Activated CD8-positive, alpha-beta T cell treated with anti-CD3 and anti-CD28 coated beads for 36 hours (primary cell): Measurements from ENCODE around the gene DENND4A. TPM values are rescaled to one million over a fixed set of nuclear protein-coding genes. Genes with fewer than 3 reads are reported as not detected.
A peak's percentile ranks its signal among the peaks of the same experiment; 100 is the strongest.

Source experiments
- ATAC-seq: fragments of 200-7000 bp; cut with Tn5 transposase; one replicate; pipeline ENCODE4 v1.10.0; 2021; ENCODE audit warnings: mild to moderate bottlenecking, moderate library complexity
- CTCF ChIA-PET: fragments of 350-600 bp; sonication (Branson Sonifier 250); formaldehyde crosslinking; loops from one replicate; lab custom pipeline; 2021; ENCODE audit warnings: antibody characterized with exemption; lab: Charles Lee
- POLR2A ChIA-PET: fragments of 350-600 bp; sonication (Branson Sonifier 250); formaldehyde crosslinking; loops from one replicate; lab custom pipeline; 2021; ENCODE audit warnings: antibody characterized with exemption; lab: Charles Lee
- DNase-seq: peaks from one replicate; pipeline ENCODE4 v3.0.0-alpha.2; 2020
- H3K27ac Mint-ChIP-seq: one replicate; pipeline ENCODE4 v1.8.0; 2021; ENCODE audit warnings: mild to moderate bottlenecking, mixed read lengths
- H3K27me3 Mint-ChIP-seq: one replicate; pipeline ENCODE4 v1.8.0; 2021; ENCODE audit warnings: mixed read lengths
- H3K36me3 Mint-ChIP-seq: one replicate; pipeline ENCODE4 v1.8.0; 2021; ENCODE audit warnings: low read depth, mixed read lengths
- H3K4me1 Mint-ChIP-seq: one replicate; pipeline ENCODE4 v1.8.0; 2021; ENCODE audit warnings: low read depth, mixed read lengths
- H3K4me3 Mint-ChIP-seq: one replicate; pipeline ENCODE4 v1.8.0; 2021; ENCODE audit warnings: mild to moderate bottlenecking, moderate library complexity, mixed read lengths
- H3K9me3 Mint-ChIP-seq: one replicate; pipeline ENCODE4 v1.8.0; 2021; ENCODE audit warnings: mixed read lengths
- CTCF ChIP-seq: fragments of 200-600 bp; IDR thresholded peaks from one replicate; pipeline ENCODE4 v1.8.0; 2022; ENCODE audit warnings: antibody characterized with exemption, mild to moderate bottlenecking
- intact Hi-C: fragments of 100-400 bp; cut with micrococcal nuclease; formaldehyde crosslinking; loops from one replicate; pipeline ENCODE4 v1.10.0; 2022
- total RNA-seq, 2 experiments: library from RNA; stranded (reverse); gene quantifications; one replicate each; pipeline ENCODE4 v1.2.3, GENCODE V29; 2021

Gene DENND4A
- total RNA-seq, 2 experiments from 2014 or later: 53.1 to 54.7 TPM

DNA sequence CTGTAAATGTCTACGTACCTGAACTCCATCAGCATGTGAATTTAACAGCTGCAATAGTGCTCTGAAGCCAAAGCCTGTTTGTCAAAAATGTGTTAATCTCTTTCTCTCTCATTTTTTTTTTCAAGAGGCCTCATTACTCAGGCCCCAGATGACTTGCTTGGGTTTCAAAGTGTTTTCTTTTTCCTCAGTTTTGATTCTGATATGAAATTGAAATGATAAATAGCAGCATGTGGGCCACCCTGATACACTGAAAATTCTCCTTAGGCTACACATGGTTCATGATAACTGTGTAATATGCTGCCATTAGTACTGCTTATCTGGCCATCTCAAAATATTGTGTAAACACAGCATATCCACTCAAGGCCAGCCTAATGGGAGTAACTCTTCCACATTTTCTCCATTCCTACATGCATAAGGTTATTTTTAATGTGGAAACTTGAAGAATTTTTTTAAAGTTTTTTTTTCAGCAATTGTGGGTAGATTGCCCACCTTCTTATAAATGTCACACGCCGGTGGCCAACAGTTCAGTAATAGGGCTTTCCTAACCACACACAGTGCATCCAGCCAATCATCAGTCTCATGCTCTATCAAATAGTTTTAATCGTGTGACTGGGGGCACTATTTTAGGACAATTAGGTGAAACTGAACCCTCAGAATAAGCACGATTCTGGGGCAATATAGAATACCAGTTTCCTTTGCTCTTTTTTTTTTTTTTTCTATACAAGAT lies 13.1 kb upstream of the DENND4A start:
- DNase-seq (no peak), ATAC-seq (peak; percentile 60)
- Mint-ChIP-seq H3K36me3 (peaks cover 2% of the 10 kb centered on the region), H3K27ac (peak overlapping the region; percentile 78), H3K4me1 (peaks cover 40% of the 10 kb centered on the region), H3K9me3 (peaks cover 1% of the 10 kb centered on the region), H3K27me3 (no peaks in the 10 kb centered on the region), H3K4me3 (no peak overlapping the region)
- POLR2A ChIA-PET: interaction anchor here (0.8 to 5.1 kb wide), 4 partner anchors 9 to 65 kb away, joined by 3 to 37 read pairs (median 4); partner anchors contain the start of genes DENND4A and RAB11A
- intact Hi-C loops: no loop called here
- CTCF ChIA-PET: interaction anchor here (1.0 to 4.4 kb wide), 6 partner anchors 11 to 45 kb away, joined by 3 to 19 read pairs (median 4); no protein-coding TSS in a partner anchor
- no peak for TF ChIP-seq CTCF

DNA sequence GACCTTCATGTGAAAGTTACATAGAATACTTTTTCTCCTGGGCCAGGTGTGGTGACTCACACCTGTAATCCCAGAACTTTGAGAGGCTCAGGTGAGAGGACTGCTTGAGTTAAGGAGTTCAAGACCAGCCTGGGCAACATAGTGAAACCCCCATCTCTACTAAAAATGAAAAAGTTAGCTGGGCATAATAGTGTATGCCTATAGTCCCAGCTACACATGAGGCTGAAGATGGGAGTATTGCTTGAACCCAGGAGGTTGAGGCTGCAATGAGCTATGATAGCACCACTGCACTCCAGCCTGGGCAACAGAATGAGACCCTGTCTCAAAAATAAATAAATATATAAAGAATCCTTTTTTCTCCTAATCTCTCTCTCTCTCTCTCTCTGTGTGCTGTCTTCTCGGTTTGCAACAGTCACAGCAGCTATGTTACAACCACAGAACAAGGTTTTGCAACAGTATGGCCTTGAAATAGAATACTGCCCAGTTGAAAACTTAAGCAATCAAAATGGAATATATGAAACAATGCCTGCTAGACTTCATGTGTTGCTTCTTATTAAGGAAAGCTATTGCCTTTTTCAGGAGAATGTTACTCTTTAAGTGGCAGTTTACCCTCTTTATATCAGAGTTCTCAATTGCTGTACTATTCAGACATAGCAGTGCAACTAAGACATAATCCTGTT lies 12.3 kb upstream of the DENND4A start:
- intact Hi-C loops: no loop called here
- Mint-ChIP-seq H3K27ac (peak overlapping the region; percentile 78), H3K9me3 (peaks cover 1% of the 10 kb centered on the region), H3K27me3 (no peaks in the 10 kb centered on the region), H3K4me1 (peaks cover 38% of the 10 kb centered on the region), H3K4me3 (no peak overlapping the region), H3K36me3 (peaks cover 2% of the 10 kb centered on the region)
- no peak for ATAC-seq
- TF ChIP-seq CTCF: no peak
- POLR2A ChIA-PET: interaction anchor here (0.8 to 5.1 kb wide), 4 partner anchors 8 to 66 kb away, joined by 3 to 37 read pairs (median 4); partner anchors contain the start of genes DENND4A and RAB11A
- CTCF ChIA-PET: interaction anchor here (1.0 to 4.4 kb wide), 6 partner anchors 11 to 46 kb away, joined by 3 to 19 read pairs (median 4); no protein-coding TSS in a partner anchor
- no peak for DNase-seq

- peaks cover 45% of the 10 kb centered on the region for H3K4me1 Mint-ChIP-seq
- DNase-seq (no peak), ATAC-seq (no peak)
- ChIA-PET CTCF (interaction anchor here (0.8 to 1.3 kb wide), 3 partner anchors 11 to 163 kb away, joined by 3 read pairs; no protein-coding TSS in a partner anchor), POLR2A (interaction anchor here (1.7 to 5.1 kb wide), 2 partner anchors 9 to 17 kb away, joined by 7 to 37 read pairs; partner anchors contain the start of gene DENND4A)
- no peaks in the 10 kb centered on the region for H3K27me3 Mint-ChIP-seq
- H3K9me3 Mint-ChIP-seq: no peaks in the 10 kb centered on the region
- intact Hi-C loops: no loop called here
- no peak overlapping the region for H3K4me3 Mint-ChIP-seq
- H3K27ac Mint-ChIP-seq: no peak overlapping the region
- TF ChIP-seq CTCF: no peak
- no peaks in the 10 kb centered on the region for H3K36me3 Mint-ChIP-seq
Measured at GRCh38 chr15:65801229-65801805, 9.2 kb upstream of the DENND4A start.

- ATAC-seq: no peak
- no peaks in the 10 kb centered on the region for H3K9me3 Mint-ChIP-seq
- DNase-seq: no peak
- CTCF ChIA-PET: interaction anchor here (1.3 to 1.4 kb wide), 3 partner anchors 20 to 36 kb away, joined by 3 to 4 read pairs (median 4); no protein-coding TSS in a partner anchor
- no peak for TF ChIP-seq CTCF
- H3K4me3 Mint-ChIP-seq: no peak overlapping the region
- no peaks in the 10 kb centered on the region for H3K27me3 Mint-ChIP-seq
- H3K27ac Mint-ChIP-seq: peak overlapping the region; percentile 72
- POLR2A ChIA-PET: interaction anchor here (0.7 to 1.5 kb wide), 4 partner anchors 8 to 49 kb away, joined by 3 to 4 read pairs (median 3); no protein-coding TSS in a partner anchor
- intact Hi-C loops: no loop called here
- H3K36me3 Mint-ChIP-seq: peaks cover 5% of the 10 kb centered on the region
- peaks cover 52% of the 10 kb centered on the region for H3K4me1 Mint-ChIP-seq
Measured at GRCh38 chr15:65796610-65797078, 4.6 kb upstream of the DENND4A start.
